A549 (cell line): ENCODE results near the gene OR52E1.

Experiments used
- BHLHE40 ChIP-seq: IDR thresholded peaks from 2 replicates; pipeline ENCODE4 v1.6.1; 2012; ENCODE audit warnings: low read depth, low read length, inconsistent platforms
- CTCF ChIP-seq: fragments of >200 bp; sonication (Bioruptor Twin); formaldehyde crosslinking; IDR thresholded peaks from 3 replicates; pipeline ENCODE4 v1.5.1; 2016
- HDAC2 ChIP-seq: fragments of 200-600 bp; sonication (generic); IDR thresholded peaks from 2 replicates; pipeline ENCODE4 v1.6.1; 2016
- MAX ChIP-seq: IDR thresholded peaks from 2 replicates; pipeline ENCODE4 v1.6.1; 2012
- MYC ChIP-seq: IDR thresholded peaks from 2 replicates; pipeline ENCODE4 v1.6.1; 2012; ENCODE audit warnings: mild to moderate bottlenecking, inconsistent platforms, low read length, improper control_type of control experiment, borderline replicate concordance
- NFE2L2 ChIP-seq: fragments of 150-350 bp; conservative IDR thresholded peaks from 2 replicates; pipeline ENCODE4 v1.6.1; 2014; ENCODE audit warnings: low read length
- POLR2A ChIP-seq: IDR thresholded peaks from 2 replicates; pipeline ENCODE4 v1.6.1; 2012; ENCODE audit warnings: mild to moderate bottlenecking, low read length
- POLR2AphosphoS2 ChIP-seq: conservative IDR thresholded peaks from 2 replicates; pipeline ENCODE4 v1.6.1; 2012; ENCODE audit warnings: low read length, improper control_type of control experiment, inconsistent platforms
- RAD21 ChIP-seq, 2 experiments: fragments of >200 bp in 1 of 2; sonication (Bioruptor Twin) in 1 of 2; formaldehyde crosslinking in 1 of 2; IDR thresholded peaks in 1 of 2; conservative IDR thresholded peaks in 1 of 2; 2 replicates in 1 of 2; 3 replicates in 1 of 2; pipeline ENCODE4 v1.6.1; 2012 to 2018; ENCODE audit warnings: inconsistent platforms in 1 of 2
- TP53 ChIP-seq: fragments of 250-450 bp; sonication (Bioruptor Pico); IDR thresholded peaks from 2 replicates; pipeline ENCODE4 v1.5.0; 2021; ENCODE audit warnings: mild to moderate bottlenecking, moderate library complexity
- ZNF302 ChIP-seq: fragments of 250-450 bp; sonication (Bioruptor Pico); IDR thresholded peaks from 2 replicates; pipeline ENCODE4 v1.9.0; 2021; ENCODE audit warnings: inconsistent platforms, mild to moderate bottlenecking, moderate library complexity
- ZSCAN20 ChIP-seq: fragments of 250-450 bp; sonication (Bioruptor Pico); IDR thresholded peaks from 2 replicates; pipeline ENCODE4 v1.8.0; 2022; ENCODE audit warnings: mild to moderate bottlenecking, moderate library complexity

GRCh38 chr11:5036669-5037068, 32.7 kb upstream of the OR52E1 start:
- TF ChIP-seq MAX: no peak
- no peak for TF ChIP-seq CTCF
- no peak for TF ChIP-seq POLR2A
- no peak for TF ChIP-seq ZSCAN20
- TF ChIP-seq POLR2AphosphoS2: no peak
- TF ChIP-seq TP53 (CRISPR knock-in tag): no peak
- TF ChIP-seq MYC: no peak
- TF ChIP-seq HDAC2: no peak
- no peak for TF ChIP-seq ZNF302 (CRISPR knock-in tag)
- TF ChIP-seq RAD21 (conservative IDR thresholded peaks at IDR 0.05 in 1 of 2, IDR thresholded peaks at IDR 0.05 in 1 of 2): no peak
- no peak for TF ChIP-seq BHLHE40
- no peak for TF ChIP-seq NFE2L2
